M059J (cell line): ENCODE measurements around the gene LSAMP. TPM values are rescaled to one million over a fixed set of nuclear protein-coding genes. Genes with fewer than 3 reads are reported as not detected.
A peak's percentile ranks its signal among the peaks of the same experiment; 100 is the strongest.

ENCODE experiments used
- DNase-seq: peaks from one replicate; pipeline ENCODE4 v3.0.0-alpha.2; 2012; ENCODE audit warnings: low read depth
- total RNA-seq: library from RNA; depleted of rRNA; stranded (reverse); fragments of >200 nt; shearing (Covaris generic); gene quantifications from 2 replicates; pipeline ENCODE4 v1.2.3, GENCODE V29; 2014

Gene LSAMP
- total RNA-seq, 1 experiment from 2014 or later: 0.25 TPM

DNA sequence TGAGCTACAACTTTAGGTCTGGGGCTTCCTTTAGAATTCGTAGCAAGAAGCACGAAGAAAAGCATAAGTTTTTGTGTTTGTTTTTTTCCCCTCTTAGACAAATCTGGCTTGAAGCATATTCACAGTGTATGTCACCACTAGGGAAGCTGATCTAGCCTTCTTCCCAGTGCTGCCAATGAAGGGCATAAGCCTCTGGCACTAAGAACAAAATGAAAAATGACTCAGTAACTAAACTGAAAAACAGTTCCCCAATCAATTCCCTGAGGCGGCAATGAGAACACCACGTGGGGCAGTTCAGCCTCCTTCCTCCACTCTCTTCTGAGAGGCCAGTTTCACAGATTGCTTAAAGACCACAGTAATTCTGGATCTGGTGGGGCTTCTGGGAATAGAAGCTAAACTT is 483.9 kb downstream of the LSAMP start:
- DNase-seq: peak; percentile 18

DNA sequence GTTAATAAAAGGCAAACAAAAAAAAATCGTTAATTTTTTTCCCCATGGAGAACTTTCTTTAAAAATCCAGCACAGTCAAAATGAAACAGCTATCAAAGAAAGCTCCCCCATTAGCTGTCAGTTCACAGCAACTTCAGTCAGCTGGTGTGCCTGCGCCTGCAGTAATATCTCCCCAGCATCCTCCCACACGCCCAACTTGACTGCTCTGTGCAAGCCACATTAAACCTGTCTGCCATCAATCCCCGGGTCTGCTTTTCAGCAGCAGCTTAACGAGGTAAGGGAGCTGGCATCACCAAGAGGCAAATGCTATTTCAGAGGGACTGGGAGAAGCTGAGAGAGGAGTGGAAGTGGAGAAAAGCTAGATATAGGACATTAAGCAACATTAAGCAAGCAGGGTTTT is 484.5 kb downstream of the LSAMP start:
- DNase-seq: no peak

- no peak for DNase-seq
Measured at GRCh38 chr3:115958526-115958925, 486.8 kb downstream of the LSAMP start.

DNA sequence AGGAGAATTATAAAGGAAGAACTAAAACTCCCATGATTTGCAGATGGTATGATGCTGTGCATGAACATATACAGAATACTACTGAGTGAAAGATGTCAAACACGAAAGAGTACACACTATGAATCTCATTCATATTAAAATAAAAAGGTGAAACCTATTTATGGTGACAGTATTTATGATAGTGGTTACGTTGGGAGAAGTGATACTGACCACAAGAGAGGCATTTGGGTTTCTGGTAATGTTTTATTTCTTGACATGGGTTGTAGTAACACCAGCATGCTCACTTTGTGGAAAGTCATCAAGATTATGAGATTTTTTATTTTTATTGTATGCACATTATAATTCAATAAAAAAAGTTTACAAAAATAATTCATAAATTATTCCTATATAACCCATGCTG is 498.0 kb downstream of the LSAMP start:
- no peak for DNase-seq

- DNase-seq: no peak
Measured at GRCh38 chr3:115943579-115943978, 501.7 kb downstream of the LSAMP start.

GRCh38 chr3:115937054-115937453 is 508.2 kb downstream of the LSAMP start:
- DNase-seq: no peak

- DNase-seq: no peak
Measured at GRCh38 chr3:115932807-115933206, 512.5 kb downstream of the LSAMP start.

- DNase-seq: peak; percentile 5
Measured at GRCh38 chr3:115931581-115931980, 513.7 kb downstream of the LSAMP start.

DNA sequence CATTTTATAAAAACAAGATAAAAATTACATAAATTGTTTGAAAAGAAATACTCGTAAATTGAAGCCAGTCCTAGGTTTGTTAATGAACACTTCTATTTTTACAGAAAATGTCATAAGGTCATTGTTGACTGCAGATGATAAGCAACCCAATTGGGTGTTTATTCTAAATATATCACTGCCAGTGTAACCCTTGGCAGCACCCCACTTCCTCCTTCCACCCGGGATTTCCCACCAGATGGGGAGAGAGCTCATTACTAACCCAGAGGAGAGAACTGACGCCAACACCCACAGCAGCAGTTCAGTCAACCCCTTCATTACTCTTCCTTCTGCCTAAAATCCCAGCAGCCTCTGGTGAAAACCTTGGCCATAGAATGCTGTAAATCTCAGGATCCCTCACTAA is 514.4 kb downstream of the LSAMP start:
- no peak for DNase-seq

GRCh38 chr3:115930168-115930567 is 515.1 kb downstream of the LSAMP start:
- DNase-seq: no peak

GRCh38 chr3:115928376-115928775 is 516.9 kb downstream of the LSAMP start:
- no peak for DNase-seq

GRCh38 chr3:115927197-115927596 is 518.1 kb downstream of the LSAMP start:
- DNase-seq: no peak

DNA sequence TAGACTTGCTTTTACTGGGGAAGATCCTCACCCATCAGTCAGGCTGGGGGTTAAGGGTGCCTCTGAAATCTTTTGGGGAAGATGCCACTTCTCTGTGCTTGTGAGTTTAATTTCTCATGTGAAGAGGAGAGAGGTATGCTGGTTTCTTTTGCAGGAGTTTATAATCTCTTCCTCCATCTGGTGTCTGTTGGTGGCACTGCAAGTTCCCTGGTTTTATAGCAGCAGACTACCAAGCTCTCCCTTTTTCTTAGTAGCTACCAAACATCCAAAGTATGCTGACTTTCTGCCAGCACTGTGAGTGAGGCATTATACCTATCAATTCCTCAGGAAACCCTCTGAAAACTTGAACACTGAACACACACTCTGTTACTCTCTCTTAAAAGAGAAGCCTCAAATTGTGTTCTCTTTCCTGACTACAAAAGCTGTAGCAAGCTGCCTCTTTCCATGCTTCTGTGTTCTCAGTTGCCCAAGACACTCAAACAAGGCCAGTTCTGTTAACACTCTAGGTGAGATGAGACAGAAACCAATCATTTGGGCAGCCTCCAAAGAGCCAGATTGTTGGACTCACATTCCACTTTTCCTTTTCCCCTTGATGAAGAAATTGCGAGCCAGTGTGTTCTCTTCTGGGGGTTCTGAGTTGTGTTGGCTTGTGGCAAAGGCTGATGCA is 522.5 kb downstream of the LSAMP start:
- DNase-seq: peak; percentile 33

GRCh38 chr3:115921711-115922110 is 523.6 kb downstream of the LSAMP start:
- DNase-seq: no peak

- no peak for DNase-seq
Measured at GRCh38 chr3:115918900-115919299, 526.4 kb downstream of the LSAMP start.

DNA sequence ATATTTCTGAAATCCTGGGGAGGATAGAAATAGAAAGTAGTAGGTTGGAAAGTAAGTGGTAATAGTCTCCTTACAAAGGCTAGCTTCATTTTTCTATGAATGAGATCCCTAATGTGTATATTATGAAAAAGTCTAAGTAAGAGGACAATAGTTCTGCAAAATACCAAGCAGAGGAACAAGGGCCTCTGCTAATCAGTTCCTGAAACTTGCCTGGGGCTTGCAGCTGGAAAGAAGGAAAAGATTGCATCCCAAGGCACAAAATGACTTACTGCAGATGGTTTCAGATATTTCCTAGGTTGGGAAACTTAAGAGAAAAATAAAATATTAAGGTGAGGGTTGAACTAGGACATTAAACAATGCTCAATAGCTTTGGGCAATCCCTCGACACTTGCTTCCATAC is 528.4 kb downstream of the LSAMP start:
- no peak for DNase-seq

DNA sequence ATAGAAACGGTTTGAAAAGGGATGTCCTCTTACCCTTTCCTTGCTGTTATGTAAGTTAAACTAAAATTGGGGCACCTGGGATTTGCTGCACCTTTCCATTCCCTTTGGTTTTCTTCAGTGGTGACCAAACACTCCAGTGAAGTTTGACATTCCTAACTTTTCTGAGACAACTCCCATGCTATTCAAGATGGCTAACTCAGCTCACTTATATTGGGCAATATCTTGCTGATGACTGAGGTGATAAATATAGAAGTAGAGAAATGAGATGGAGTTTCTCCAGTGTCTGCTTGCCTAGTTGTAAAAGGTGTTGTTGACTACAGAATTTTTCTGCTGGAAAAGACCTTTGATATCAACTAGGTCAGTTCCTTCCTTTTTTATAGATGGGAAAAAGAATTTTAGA is 530.2 kb downstream of the LSAMP start:
- no peak for DNase-seq

DNA sequence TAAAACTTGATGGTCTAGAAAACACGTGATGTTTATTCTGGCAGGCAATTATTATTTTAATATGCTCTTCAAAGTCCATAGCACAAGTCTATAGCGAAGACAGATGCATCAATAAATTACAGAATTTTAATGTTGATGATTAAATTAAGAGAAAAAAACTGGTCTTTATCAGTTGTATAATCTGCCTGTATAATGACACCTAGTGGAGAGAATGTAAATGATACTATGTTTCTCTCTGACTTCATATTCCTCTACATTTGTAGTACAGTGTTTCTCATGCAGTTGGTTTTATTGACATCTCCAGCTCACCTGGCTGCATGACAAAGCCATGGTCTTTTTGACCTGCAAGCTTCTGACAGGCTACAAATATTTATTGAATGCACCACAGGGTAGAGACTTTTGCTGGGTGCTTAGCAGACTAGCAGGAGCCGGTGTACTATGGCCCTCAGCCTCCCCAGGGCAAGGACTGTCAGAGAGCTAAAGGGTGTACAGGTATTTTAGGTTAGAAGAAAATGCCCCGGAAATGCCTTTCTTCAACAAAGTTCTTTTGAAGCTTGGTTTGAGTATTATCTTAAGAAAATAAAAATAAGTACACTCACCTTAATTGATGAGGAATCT is 532.1 kb downstream of the LSAMP start:
- DNase-seq: peak; percentile 20

DNA sequence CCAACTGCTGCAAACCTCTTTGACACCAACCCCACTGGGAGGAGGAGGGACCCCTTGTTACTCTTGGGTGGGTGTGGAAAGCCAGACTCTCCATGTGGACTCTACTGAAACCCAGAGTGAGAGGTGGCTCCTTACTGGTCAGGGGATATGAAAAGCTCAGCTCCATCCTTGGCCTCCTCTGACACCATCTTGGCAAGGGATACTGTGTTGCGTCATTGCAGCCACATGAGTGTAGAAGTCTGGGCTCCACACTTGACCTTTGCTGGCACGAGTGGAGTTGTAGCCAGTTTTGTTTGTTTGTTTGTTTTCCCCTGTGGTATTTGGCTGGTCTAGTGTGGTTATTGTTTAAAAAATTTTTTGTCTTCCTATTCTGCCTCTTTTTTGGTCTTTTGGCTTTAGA is 532.9 kb downstream of the LSAMP start:
- peak; percentile 24 for DNase-seq

GRCh38 chr3:115905871-115906270 is 539.4 kb downstream of the LSAMP start:
- no peak for DNase-seq

GRCh38 chr3:115903843-115904242 is 541.4 kb downstream of the LSAMP start:
- DNase-seq: peak; percentile 21

DNA sequence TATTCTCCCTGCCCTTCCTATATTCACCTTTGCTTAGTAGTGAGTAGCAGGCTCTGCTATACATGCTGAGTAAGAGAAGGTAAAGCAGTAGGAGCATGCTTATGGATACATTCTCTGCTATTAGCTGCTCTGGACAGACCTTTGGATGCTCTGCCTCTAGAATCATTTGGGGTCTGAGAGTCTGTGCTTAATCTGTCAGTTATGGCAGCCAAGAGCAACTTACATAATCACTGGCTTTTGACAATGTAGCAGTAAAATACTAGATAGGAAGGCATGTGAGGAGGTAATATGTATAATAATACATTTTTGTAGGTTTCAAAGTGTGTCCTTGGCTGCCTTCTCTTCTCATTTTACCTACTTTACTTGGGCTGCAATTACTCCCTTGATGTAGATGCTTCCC is 544.3 kb downstream of the LSAMP start:
- DNase-seq: no peak

GRCh38 chr3:115899535-115899934 is 545.8 kb downstream of the LSAMP start:
- no peak for DNase-seq
